SK-N-DZ (cell line): ENCODE data around the gene IGSF9.
"Not testable (repeated sequence)": the region's sequence is repeated elsewhere in the genome, so short reads cannot be mapped to it uniquely, and the experiment has no call there.

ENCODE experiments used
- DNase-seq: peaks from one replicate; pipeline ENCODE4 v3.0.0-alpha.2; 2015; ENCODE audit warnings: low spot score

Gene IGSF9

DNA sequence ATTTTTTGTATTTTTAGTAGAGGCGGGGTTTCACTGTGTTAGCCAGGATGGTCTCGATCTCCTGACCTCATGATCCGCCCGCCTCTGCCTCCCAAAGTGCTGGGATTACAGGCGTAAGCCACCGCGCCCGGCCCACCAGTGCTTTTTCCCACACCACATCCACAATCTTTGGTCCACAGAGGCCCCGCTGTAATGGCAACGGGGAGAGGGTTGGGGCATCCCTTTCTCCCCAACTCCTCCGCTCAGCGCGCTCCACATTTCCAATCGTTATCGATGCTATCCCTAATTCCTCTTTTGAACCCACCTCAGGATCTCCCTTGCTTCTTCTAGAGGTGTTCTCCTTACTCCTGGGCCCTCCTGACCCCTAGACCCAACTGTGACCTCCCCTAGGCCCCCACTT lies 45.8 kb downstream of the IGSF9 start:
- DNase-seq = not testable (repeated sequence)

DNA sequence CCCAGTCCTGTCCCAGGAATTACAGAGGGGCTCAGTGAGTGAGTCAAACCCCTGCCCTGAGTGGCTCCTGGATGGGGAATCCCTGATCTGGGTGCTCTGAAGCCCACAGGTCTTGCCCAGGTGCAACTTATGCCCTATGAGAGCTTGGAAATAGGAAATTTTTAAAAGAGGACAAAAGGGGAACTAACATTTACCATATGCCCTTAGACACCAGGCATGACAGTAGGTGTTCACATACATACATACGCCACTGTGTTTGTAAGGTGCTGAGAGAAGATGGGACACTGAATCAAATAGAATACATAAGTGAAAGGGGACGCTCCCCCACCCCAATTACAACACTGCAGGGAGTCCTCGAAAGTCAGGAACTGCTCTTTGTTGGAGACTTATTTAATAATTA lies 46.9 kb downstream of the IGSF9 start:
- no peak for DNase-seq

GRCh38 chr1:159897962-159898361 lies 47.5 kb downstream of the IGSF9 start:
- no peak for DNase-seq

DNA sequence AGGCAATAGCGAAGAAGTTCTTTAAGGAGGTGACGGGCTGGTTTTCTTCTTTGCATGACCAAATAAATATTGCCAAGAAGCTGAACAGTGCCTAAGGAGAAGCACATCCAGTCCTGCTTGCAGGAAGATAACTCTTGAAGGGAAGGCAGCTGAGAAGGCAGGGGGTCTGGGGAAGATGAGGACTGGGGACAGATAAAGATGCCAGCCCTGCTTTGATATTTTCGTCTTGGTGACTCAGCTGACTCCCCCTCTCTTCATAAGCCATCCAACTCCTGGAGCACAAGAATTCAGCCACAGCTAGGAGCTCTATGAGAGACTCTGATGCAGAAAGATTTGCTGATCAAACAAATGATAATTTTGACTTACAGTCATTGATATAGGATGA lies 48.9 kb downstream of the IGSF9 start:
- DNase-seq = no peak

DNA sequence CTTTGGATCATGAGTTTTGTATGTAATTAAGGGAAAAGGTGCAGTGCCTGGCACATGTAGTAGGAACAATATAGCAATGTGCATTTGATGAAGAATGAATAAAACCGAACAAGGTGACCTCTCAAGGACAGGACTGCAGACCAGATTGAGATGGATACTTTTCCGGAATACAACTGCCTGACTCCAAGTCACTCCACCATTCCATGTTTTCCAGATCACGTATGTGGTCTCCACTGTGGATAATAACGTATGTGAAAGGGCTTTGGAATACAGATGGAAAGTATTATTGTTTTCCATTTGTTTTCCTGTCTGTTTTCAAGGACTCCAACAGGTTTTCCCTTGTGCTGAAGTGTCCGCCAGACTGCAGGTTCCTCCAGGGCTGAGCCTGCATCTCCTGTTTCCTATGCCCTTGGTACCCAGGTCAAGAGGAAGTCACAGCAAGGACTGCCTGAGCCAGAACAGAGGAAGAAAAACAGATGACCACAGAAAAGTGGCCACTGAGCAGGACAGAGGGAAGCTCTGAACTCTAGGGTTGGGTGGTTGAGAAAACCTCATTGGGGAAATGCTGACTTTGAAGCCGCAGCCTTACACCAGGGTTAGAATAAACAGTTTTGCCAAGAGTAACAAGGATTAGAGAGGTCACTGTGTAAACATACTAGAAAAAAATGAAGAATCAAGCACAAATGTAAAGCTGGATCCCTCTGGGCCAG lies 49.4 kb downstream of the IGSF9 start:
- DNase-seq = no peak

- no peak for DNase-seq
Measured at GRCh38 chr1:159895286-159895685, 50.1 kb downstream of the IGSF9 start.

DNA sequence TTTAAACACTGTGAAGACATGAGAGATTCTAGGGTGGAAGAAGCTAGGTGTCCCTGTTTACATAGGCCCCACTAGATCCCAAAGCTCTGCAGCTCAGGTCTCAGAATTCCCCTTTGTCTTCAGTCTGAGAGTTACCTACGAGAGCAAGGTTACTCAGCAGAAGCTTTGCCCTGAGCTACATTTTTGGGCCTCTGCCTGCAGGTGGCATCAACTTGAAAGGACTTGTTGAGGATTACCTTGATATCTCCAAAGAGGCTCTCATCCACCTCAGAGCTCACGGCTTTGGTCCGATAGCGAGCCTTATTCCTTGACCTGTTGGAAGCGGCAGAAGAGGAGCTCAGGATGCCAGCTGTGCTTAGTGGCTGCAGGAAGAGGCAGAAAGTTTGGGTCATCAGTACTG lies 52.5 kb downstream of the IGSF9 start:
- DNase-seq = no peak

DNA sequence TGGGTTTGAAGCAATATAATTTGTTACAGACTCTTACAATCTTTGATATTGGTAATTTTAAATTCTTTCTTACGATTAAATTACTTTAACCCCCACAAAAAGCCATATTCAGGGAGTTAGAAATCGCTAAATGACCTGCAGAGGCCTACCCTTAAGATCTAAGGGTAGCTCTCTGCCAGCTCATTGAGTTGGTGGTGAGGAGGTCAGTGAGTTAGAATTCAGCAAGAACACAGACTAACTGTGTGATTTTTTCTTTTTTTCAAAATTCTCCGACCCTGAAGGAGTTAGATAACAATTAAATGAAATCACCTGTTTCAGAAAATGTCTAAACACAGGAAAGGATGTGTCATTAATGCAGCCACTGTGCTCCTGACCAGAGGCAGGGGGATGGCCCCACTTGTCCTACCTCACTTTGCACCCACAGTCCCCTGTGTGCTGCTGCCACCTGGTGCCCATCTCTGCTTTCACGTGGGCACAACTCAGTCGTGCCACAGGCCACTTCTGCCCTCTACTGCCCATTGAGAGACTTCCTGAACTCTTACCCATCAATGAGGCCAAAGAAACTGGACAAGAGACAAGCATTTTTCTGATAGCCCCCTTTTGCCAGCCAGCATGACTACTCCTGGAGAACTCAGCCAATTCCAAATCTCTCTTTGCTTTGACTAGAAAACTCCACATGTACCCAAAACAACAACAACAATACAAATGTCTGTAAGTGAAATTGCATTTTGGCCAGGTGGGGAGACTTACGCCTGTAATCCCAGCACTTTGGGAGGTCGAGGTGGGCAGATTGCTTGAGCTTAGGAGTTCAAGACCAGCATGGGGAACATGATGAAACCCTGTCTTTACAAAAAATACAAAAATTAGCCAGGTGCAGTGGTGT lies 53.9 kb downstream of the IGSF9 start:
- DNase-seq = peak; percentile 79

GRCh38 chr1:159890390-159890789 lies 55.0 kb downstream of the IGSF9 start:
- no peak for DNase-seq

DNA sequence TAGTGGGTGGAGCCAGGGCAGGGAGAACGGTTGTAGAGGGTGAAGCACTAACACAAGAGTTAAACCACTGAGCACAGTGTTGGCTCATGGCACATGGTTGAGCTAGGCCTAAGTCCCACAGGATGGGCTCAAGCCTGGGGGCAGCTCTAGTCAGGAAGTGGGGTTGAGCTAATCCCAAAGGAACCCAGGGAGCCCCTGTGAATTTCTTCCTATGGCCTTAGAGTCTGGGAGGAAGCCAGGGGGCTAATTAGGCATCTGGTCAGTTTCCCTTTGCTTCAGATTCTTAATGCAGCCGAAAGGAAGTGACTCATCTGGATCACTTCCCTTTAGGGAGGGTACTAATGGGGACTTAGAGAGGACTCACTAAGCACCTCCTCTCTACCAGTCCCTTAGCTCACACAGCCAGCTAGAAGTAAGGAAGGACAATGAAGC lies 55.6 kb downstream of the IGSF9 start:
- no peak for DNase-seq

GRCh38 chr1:159889202-159889601 lies 56.2 kb downstream of the IGSF9 start:
- no peak for DNase-seq

GRCh38 chr1:159884296-159884695 lies 61.1 kb downstream of the IGSF9 start:
- DNase-seq = no peak

GRCh38 chr1:159883134-159883533 lies 62.3 kb downstream of the IGSF9 start:
- no peak for DNase-seq

- DNase-seq = no peak
Measured at GRCh38 chr1:159882527-159882862, 62.9 kb downstream of the IGSF9 start.

- DNase-seq = peak; percentile 81
Measured at GRCh38 chr1:159881622-159882526, 63.5 kb downstream of the IGSF9 start.

- DNase-seq = peak; percentile 79
Measured at GRCh38 chr1:159880430-159880829, 65.0 kb downstream of the IGSF9 start.

- DNase-seq = no peak
Measured at GRCh38 chr1:159879977-159880376, 65.4 kb downstream of the IGSF9 start.

DNA sequence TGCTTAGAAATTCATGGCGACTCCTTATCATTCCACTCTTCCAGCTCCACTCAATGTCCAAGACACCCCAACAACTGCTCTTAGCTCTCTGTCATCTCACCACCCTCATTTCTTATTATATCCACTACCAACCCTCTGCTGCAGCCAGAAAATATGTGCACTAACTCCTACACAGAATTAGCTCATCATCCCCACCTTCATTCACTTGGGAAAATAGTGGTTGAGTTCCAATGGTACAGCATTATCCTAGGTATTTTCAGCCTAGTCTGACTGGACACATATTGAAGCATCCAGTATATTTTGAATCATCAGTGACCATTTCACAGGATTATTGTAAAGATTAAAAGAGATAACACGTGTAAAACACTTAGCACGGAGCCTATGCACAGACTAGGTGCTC lies 66.3 kb downstream of the IGSF9 start:
- DNase-seq = no peak

- DNase-seq = no peak
Measured at GRCh38 chr1:159877695-159878444, 67.5 kb downstream of the IGSF9 start.
